ENCODE data around the gene KIF16B. TPM values are rescaled to one million over a fixed set of nuclear protein-coding genes. Genes with fewer than 3 reads are reported as not detected.

The KIF16B gene
- total and polyA plus RNA-seq, 10 of the 15 experiments (the other 5 are each of a cell fraction or from before 2014, with no cell fraction given) = 0.21 to 5.2 (median 3.0) TPM

- H3K4me2 ChIP-seq (ENCODE audit: control insufficient read depth, insufficient read depth) = no peak overlapping the region
- no peaks in the 10 kb centered on the region; a peak in 1 of 4 replicates for H3K36me3 ChIP-seq (ENCODE audit: control insufficient read depth in 2 of 2, insufficient read depth in 2 of 2, low read length in 1 of 2)
- H2AFZ ChIP-seq (ENCODE audit: control insufficient read depth, low read depth, low read length) = no peak overlapping the region
- in situ Hi-C loops (cut with MboI) = no loop called here
- ChIA-PET POLR2A (no interaction called here), CTCF (interaction anchor here (1.5 kb wide), 1 partner anchor 38 kb away, joined by 5 read pairs; no protein-coding TSS in a partner anchor), SMC1A (ENCODE audit: uncharacterized antibody, unreplicated experiment) (interaction anchor here (1.1 kb wide), 1 partner anchor 14 kb away, joined by 5 read pairs; no protein-coding TSS in a partner anchor), RAD21 (ENCODE audit: unreplicated experiment) (no interaction called here)
- ATAC-seq (no peak), FAIRE-seq (no peak), DNase-seq (ENCODE audit: low read depth, low spot score) (no peak)
- no peaks in the 10 kb centered on the region for H3K4me1 ChIP-seq (ENCODE audit: control insufficient read depth, insufficient read depth, low read length)
- H4K20me1 ChIP-seq (ENCODE audit: control insufficient read depth, insufficient read depth) = no peaks in the 10 kb centered on the region
- H3K4me3 ChIP-seq = no peak overlapping the region
- 51% methylated on average over 7 of the region's 7 CpGs for WGBS (ENCODE audit: insufficient coverage, insufficient replicate concordance, low lambda C conversion rate, missing lambda C conversion rate)
- H3K9ac ChIP-seq (ENCODE audit: control insufficient read depth, insufficient read depth, low read length) = no peak overlapping the region
- H3K9me3 ChIP-seq (replicated peaks; ENCODE audit: control insufficient read depth, insufficient read depth, low read length) = no peaks in the 10 kb centered on the region; the same call in 2 of the 3 replicates
- H3K27ac ChIP-seq (ENCODE audit: control insufficient read depth, insufficient read depth) = no peak overlapping the region
- no peaks in the 10 kb centered on the region for H3K79me2 ChIP-seq (ENCODE audit: control insufficient read depth, insufficient read depth, low read length)
- H3K27me3 ChIP-seq (replicated peaks in 1 of 2; ENCODE audit: control insufficient read depth in 2 of 2, insufficient read depth in 2 of 2, low read length in 1 of 2) = no peaks in the 10 kb centered on the region
- intact Hi-C loops (cut with micrococcal nuclease; ENCODE audit: unreplicated experiment) = loop anchor here (10.0 kb wide), 4 partner anchors 83 to 453 kb away; no protein-coding TSS in a partner anchor
- BruUV-seq (replicated peaks) = no TSS peak
- TF ChIP-seq SMAD1 (IDR thresholded peaks at IDR 0.05; ENCODE audit: low read depth, partially characterized antibody) (no peak), ATF2 (IDR thresholded peaks at IDR 0.05; ENCODE audit: low read length) (no peak), NR2C1 (IDR thresholded peaks at IDR 0.05) (no peak), ESRRA (IDR thresholded peaks at IDR 0.05; ENCODE audit: low read length) (no peak), E2F4 (IDR thresholded peaks at IDR 0.05; ENCODE audit: low read depth, low read length) (no peak), NRF1 (conservative IDR thresholded peaks at IDR 0.05; ENCODE audit: low read depth, low read length) (no peak), GABPA (IDR thresholded peaks at IDR 0.05; ENCODE audit: low read depth) (no peak), BACH1 (IDR thresholded peaks at IDR 0.05; ENCODE audit: borderline replicate concordance) (no peak), CREM (IDR thresholded peaks at IDR 0.05; ENCODE audit: low read depth) (no peak), ZNF622 (IDR thresholded peaks at IDR 0.05) (no peak), CUX1 (IDR thresholded peaks at IDR 0.05; ENCODE audit: insufficient replicate concordance, low read depth, low read length) (no peak)
- TF ChIP-seq, protein P1, sequence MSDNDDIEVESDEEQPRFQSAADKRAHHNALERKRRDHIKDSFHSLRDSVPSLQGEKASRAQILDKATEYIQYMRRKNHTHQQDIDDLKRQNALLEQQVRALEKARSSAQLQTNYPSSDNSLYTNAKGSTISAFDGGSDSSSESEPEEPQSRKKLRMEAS (IDR thresholded peaks at IDR 0.05; ENCODE audit: low read depth, low read length) = no peak
- TF ChIP-seq, protein P2, sequence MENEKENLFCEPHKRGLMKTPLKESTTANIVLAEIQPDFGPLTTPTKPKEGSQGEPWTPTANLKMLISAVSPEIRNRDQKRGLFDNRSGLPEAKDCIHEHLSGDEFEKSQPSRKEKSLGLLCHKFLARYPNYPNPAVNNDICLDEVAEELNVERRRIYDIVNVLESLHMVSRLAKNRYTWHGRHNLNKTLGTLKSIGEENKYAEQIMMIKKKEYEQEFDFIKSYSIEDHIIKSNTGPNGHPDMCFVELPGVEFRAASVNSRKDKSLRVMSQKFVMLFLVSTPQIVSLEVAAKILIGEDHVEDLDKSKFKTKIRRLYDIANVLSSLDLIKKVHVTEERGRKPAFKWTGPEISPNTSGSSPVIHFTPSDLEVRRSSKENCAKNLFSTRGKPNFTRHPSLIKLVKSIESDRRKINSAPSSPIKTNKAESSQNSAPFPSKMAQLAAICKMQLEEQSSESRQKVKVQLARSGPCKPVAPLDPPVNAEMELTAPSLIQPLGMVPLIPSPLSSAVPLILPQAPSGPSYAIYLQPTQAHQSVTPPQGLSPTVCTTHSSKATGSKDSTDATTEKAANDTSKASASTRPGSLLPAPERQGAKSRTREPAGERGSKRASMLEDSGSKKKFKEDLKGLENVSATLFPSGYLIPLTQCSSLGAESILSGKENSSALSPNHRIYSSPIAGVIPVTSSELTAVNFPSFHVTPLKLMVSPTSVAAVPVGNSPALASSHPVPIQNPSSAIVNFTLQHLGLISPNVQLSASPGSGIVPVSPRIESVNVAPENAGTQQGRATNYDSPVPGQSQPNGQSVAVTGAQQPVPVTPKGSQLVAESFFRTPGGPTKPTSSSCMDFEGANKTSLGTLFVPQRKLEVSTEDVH (IDR thresholded peaks at IDR 0.05; ENCODE audit: low read depth, partially characterized antibody) = no peak
Observed at GRCh38 chr20:16437387-16437996, 135.8 kb downstream of the KIF16B start.

All from GM12878 (cell line).